Measurements from ENCODE around the gene SORCS3.

Gene SORCS3

DNA sequence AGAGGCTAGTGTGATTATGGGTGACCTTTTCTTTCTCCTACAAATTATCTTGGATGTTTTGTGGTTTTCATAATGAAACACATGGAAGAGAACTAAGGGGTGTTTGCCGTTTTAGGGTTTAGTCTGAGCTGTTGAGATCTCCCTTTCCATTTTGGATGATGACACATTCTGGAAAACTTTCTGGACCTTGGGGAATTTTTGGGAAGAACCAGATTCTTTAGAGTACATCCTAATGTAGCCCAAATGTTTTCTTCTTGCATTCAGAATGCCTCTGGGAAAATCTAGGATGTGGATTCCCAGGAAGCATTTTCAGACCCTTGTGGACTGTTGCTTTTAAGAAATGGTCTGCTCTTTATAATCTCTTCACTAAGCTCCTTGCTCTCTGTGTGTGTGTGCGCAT lies 165.7 kb downstream of the SORCS3 start:
- Histone ChIP-seq H3K27me3 (ENCODE audit: insufficient read depth, poor library complexity, severe bottlenecking) (no peaks in the 10 kb centered on the region), H3K4me3 (replicated peaks; ENCODE audit: insufficient read depth, low read length) (no peak overlapping the region), H3K27ac (replicated peaks) (no peak overlapping the region)
- DNase-seq (ENCODE audit: low read depth in 1 of 2, low spot score in 1 of 2): no peak
- TF ChIP-seq GABPA (IDR thresholded peaks at IDR 0.05; ENCODE audit: low read depth) (no peak), POLR2AphosphoS5 (IDR thresholded peaks at IDR 0.05; ENCODE audit: low read depth) (no peak), REST (IDR thresholded peaks at IDR 0.05; ENCODE audit: insufficient replicate concordance, low read depth) (no peak), CTCF (IDR thresholded peaks at IDR 0.05; ENCODE audit: insufficient read depth, low read length) (no peak), SPI1 (IDR thresholded peaks at IDR 0.05; ENCODE audit: borderline replicate concordance, low read depth) (no peak)

DNA sequence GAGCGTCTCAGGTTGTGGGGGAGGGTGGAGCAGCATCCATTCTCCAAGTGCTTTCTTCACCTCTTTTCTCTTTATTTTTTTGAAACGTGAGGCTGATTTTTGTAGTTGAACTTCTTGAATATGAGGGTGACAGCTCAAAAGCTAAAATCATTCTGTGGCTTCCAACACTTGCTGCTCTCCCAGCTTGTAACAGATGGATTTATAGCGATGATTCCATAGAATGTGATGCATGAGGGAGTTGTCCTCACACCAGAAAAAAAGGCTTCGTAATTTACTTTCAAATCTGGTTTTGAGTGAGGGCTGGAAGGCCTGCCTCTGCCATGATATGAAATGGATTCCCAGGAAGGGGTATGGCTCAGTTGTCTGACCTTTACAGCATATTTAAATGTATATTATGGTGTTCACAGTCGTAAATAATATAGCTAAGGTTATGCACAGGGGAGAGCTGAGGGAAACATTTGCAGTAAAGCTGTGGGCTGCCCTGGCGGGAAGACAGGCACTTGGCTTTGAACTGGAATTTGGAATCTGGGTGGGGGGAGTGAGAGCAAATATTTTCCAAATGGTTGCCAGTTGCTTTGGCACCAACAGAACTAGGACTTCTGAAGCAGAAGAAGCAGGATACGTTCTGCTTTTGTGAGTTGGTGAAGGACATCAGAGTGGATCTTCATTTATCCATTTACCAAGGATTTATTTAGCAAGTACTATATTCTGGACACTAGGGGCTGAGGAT lies 166.7 kb downstream of the SORCS3 start:
- Histone ChIP-seq H3K4me3 (replicated peaks; ENCODE audit: insufficient read depth, low read length) (no peak overlapping the region), H3K27me3 (ENCODE audit: insufficient read depth, poor library complexity, severe bottlenecking) (no peaks in the 10 kb centered on the region), H3K27ac (replicated peaks) (no peak overlapping the region)
- TF ChIP-seq CTCF (IDR thresholded peaks at IDR 0.05; ENCODE audit: insufficient read depth, low read length): no peak
- TF ChIP-seq SPI1 (IDR thresholded peaks at IDR 0.05; ENCODE audit: borderline replicate concordance, low read depth): no peak
- TF ChIP-seq GABPA (IDR thresholded peaks at IDR 0.05; ENCODE audit: low read depth): no peak
- TF ChIP-seq REST (IDR thresholded peaks at IDR 0.05; ENCODE audit: insufficient replicate concordance, low read depth): no peak
- no peak for TF ChIP-seq POLR2AphosphoS5 (IDR thresholded peaks at IDR 0.05; ENCODE audit: low read depth)
- no peak for DNase-seq (ENCODE audit: low read depth in 1 of 2, low spot score in 1 of 2)

DNA sequence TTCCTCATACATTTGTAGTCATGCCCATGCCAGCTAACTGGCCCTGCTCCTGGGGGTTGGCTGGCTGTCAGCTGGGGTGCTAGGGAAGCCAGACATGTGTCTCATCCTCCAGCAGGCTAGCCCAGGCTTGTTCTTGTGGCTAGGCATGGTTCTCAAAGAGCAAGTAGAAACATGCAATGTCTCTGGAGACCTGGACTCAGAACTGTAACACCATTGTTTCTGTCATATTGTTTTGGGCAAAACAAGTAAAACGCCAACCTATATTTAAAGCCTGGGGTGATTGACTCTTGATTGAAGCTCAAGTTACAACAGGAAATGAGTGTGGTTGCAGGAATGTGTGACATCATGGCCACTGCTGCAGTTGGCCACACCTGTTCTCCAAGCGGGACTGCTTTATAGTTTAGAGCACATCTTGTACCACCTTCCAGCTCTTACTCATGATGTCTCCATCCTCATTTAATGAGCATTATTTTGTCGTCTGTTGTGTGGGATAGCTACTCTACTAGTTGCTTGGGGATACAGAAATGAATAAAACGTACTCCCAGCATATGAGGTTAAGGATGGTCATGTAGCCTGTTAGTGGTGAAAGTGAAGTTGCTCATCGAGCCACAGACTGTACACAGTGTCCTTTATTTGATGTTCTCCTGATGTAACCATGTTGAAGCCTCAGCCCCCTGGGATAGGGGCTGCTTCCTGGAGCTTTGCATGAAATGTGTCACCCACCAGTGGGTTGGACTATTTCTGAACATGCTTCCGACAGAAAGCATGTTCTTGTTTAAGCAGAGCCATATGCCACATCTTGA lies 168.4 kb downstream of the SORCS3 start:
- TF ChIP-seq POLR2AphosphoS5 (IDR thresholded peaks at IDR 0.05; ENCODE audit: low read depth) (no peak), GABPA (IDR thresholded peaks at IDR 0.05; ENCODE audit: low read depth) (no peak)
- Histone ChIP-seq H3K27me3 (ENCODE audit: insufficient read depth, poor library complexity, severe bottlenecking) (no peaks in the 10 kb centered on the region), H3K27ac (replicated peaks) (no peak overlapping the region), H3K4me3 (replicated peaks; ENCODE audit: insufficient read depth, low read length) (no peak overlapping the region)
- no peak for DNase-seq (ENCODE audit: low read depth in 1 of 2, low spot score in 1 of 2)

DNA sequence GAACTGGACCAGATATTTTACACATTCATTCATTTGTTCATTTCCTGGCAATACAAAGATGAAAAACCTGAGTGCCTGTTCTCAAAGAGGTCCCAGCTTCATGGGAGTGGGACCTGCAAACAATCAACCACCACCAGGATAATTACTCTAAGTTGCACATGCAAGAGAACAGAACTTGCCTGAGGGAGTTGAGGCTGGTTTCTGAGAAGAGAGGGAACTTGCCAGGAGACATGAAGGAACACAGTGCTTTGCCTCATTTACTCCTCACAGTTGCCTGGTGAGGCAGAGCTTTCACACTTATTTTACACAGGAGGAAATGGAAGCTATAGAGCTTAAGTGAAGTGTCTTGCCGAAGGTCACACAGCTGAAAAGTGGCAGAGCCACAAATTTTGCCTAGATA lies 170.1 kb downstream of the SORCS3 start:
- Histone ChIP-seq H3K27me3 (ENCODE audit: insufficient read depth, poor library complexity, severe bottlenecking) (no peaks in the 10 kb centered on the region), H3K27ac (replicated peaks) (no peak overlapping the region), H3K4me3 (replicated peaks; ENCODE audit: insufficient read depth, low read length) (no peak overlapping the region)
- DNase-seq (ENCODE audit: low read depth in 1 of 2, low spot score in 1 of 2): no peak
- TF ChIP-seq POLR2AphosphoS5 (IDR thresholded peaks at IDR 0.05; ENCODE audit: low read depth) (no peak), GABPA (IDR thresholded peaks at IDR 0.05; ENCODE audit: low read depth) (no peak), SPI1 (IDR thresholded peaks at IDR 0.05; ENCODE audit: borderline replicate concordance, low read depth) (no peak), REST (IDR thresholded peaks at IDR 0.05; ENCODE audit: insufficient replicate concordance, low read depth) (no peak), CTCF (IDR thresholded peaks at IDR 0.05; ENCODE audit: insufficient read depth, low read length) (no peak)

All from HL-60 (cell line).